DMS53 (cell line): ENCODE measurements around the gene SMC1A.

Experiments used
- DNase-seq: peaks from one replicate; lab custom pipeline; 2025; lab: John Stamatoyannopoulos, UW

The SMC1A gene

GRCh38 chrX:53340852-53341645 is 81.4 kb downstream of the SMC1A start:
- DNase-seq: no peak

GRCh38 chrX:53337101-53337500 is 85.4 kb downstream of the SMC1A start:
- no peak for DNase-seq

GRCh38 chrX:53333853-53334252 is 88.6 kb downstream of the SMC1A start:
- no peak for DNase-seq

- no peak for DNase-seq
Measured at GRCh38 chrX:53332204-53332603, 90.2 kb downstream of the SMC1A start.

- no peak for DNase-seq
Measured at GRCh38 chrX:53330331-53330730, 92.1 kb downstream of the SMC1A start.

- no peak for DNase-seq
Measured at GRCh38 chrX:53324803-53325202, 97.7 kb downstream of the SMC1A start.
